HG02763 (cell line): Measurements from ENCODE around the gene EMX2.

Experiments
- ATAC-seq: cut with Tn5 transposase; IDR thresholded peaks from one replicate; pipeline ENCODE4 v1.9.1; 2021; ENCODE audit warnings: mild to moderate bottlenecking, moderate library complexity; ENCODE audit not compliant: unreplicated experiment

The EMX2 gene

GRCh38 chr10:117531371-117532002 lies 11.1 kb upstream of the EMX2 start:
- no peak for ATAC-seq

- ATAC-seq = no peak
Observed at GRCh38 chr10:117532003-117532385, 10.6 kb upstream of the EMX2 start.

GRCh38 chr10:117532451-117533107 lies 10.0 kb upstream of the EMX2 start:
- no peak for ATAC-seq

GRCh38 chr10:117533507-117534281 lies 8.9 kb upstream of the EMX2 start:
- no peak for ATAC-seq

- no peak for ATAC-seq
Observed at GRCh38 chr10:117534321-117535297, 7.9 kb upstream of the EMX2 start.

- ATAC-seq = no peak
Observed at GRCh38 chr10:117535298-117536071, 7.1 kb upstream of the EMX2 start.

- no peak for ATAC-seq
Observed at GRCh38 chr10:117536072-117536865, 6.3 kb upstream of the EMX2 start.

GRCh38 chr10:117536866-117537435 lies 5.6 kb upstream of the EMX2 start:
- no peak for ATAC-seq

- no peak for ATAC-seq
Observed at GRCh38 chr10:117537436-117537903, 5.1 kb upstream of the EMX2 start.

GRCh38 chr10:117537904-117538524 lies 4.5 kb upstream of the EMX2 start:
- no peak for ATAC-seq

GRCh38 chr10:117539361-117539773 lies 3.2 kb upstream of the EMX2 start:
- no peak for ATAC-seq

GRCh38 chr10:117539903-117540639 lies 2.5 kb upstream of the EMX2 start:
- no peak for ATAC-seq

- ATAC-seq = no peak
Observed at GRCh38 chr10:117540640-117541404, 1.7 kb upstream of the EMX2 start.

GRCh38 chr10:117541405-117541908 lies 1.1 kb upstream of the EMX2 start:
- no peak for ATAC-seq

- ATAC-seq = no peak
Observed at GRCh38 chr10:117541909-117542705, 439 bp upstream of the EMX2 start.
